SK-N-SH (cell line): Measurements from ENCODE around the gene CCNY.

Experiments used
- EP300 ChIP-seq, 2 experiments: IDR thresholded peaks; 2 replicates each; pipeline versions ENCODE4 v1.4.0 to v1.6.1; 2012; ENCODE audit warnings: borderline replicate concordance in 1 of 2, low read depth in 1 of 2, low read length in 1 of 2
- POLR2AphosphoS5 ChIP-seq: IDR thresholded peaks from 2 replicates; pipeline ENCODE4 v1.6.1; 2012; ENCODE audit warnings: low read depth, low read length
- TEAD4 ChIP-seq: IDR thresholded peaks from 2 replicates; pipeline ENCODE4 v1.4.0; 2012; ENCODE audit warnings: mild to moderate bottlenecking, borderline replicate concordance; ENCODE audit not compliant: insufficient read depth
- TF ChIP-seq, protein P1 (sequence below): IDR thresholded peaks from 2 replicates; pipeline ENCODE4 v1.4.0; 2012; ENCODE audit warnings: low read depth
- TF ChIP-seq, protein P2 (sequence below): fragments of 200-600 bp; sonication (generic); IDR thresholded peaks from 2 replicates; pipeline ENCODE4 v1.6.1; 2017; ENCODE audit warnings: antibody characterized with exemption, mild to moderate bottlenecking, moderate library complexity

DNA sequence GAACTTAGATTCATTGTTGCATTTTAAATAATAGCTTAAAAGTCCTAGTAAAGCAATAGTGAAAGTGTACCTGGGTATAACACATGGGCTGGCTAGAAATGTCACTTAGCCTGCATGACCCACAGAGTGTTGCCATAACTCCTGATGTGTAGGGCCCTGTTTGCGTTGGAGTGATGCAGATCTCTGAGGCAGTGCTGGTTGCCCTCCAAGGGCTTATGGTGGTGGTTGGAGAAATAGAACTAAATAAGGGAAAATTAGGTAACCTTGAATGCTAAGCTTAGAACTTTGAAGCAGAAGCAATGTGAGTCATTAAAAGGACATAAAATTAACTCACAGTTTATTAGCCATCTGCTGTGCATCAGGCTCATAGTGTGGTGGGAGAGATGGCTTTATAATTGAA lies 105.7 kb downstream of the CCNY start:
- TF ChIP-seq POLR2AphosphoS5 (no peak), TEAD4 (no peak), EP300 (IDR thresholded peaks at IDR 0.05; ENCODE audit: borderline replicate concordance in 1 of 2, low read depth in 1 of 2, low read length in 1 of 2) (no peak)
- TF ChIP-seq, protein P1, sequence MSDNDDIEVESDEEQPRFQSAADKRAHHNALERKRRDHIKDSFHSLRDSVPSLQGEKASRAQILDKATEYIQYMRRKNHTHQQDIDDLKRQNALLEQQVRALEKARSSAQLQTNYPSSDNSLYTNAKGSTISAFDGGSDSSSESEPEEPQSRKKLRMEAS: no peak
- TF ChIP-seq, protein P2, sequence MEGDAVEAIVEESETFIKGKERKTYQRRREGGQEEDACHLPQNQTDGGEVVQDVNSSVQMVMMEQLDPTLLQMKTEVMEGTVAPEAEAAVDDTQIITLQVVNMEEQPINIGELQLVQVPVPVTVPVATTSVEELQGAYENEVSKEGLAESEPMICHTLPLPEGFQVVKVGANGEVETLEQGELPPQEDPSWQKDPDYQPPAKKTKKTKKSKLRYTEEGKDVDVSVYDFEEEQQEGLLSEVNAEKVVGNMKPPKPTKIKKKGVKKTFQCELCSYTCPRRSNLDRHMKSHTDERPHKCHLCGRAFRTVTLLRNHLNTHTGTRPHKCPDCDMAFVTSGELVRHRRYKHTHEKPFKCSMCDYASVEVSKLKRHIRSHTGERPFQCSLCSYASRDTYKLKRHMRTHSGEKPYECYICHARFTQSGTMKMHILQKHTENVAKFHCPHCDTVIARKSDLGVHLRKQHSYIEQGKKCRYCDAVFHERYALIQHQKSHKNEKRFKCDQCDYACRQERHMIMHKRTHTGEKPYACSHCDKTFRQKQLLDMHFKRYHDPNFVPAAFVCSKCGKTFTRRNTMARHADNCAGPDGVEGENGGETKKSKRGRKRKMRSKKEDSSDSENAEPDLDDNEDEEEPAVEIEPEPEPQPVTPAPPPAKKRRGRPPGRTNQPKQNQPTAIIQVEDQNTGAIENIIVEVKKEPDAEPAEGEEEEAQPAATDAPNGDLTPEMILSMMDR: no peak
